ENCODE data around the gene CRYBG1.

Gene CRYBG1

DNA sequence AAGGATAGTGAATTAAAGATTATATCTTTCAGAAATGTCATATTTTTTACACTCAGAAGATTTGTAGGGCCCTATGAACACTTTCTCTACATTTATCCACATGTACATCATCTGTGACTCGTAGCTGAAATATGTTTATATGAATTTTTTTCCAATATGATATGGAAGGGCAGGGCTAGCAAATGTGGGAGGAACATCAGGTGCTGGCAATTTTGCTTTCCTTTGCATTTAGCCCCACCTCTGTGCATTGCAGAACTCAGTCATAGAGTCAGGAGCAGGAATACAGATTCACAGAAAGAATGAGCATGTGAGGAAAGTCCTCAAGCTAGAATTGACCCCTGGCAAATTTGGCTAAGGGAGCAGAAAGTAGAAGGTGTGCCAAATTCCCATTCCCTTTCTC, 129.9 kb downstream of the CRYBG1 start:
- no peaks in the 10 kb centered on the region for H3K4me1 ChIP-seq
- no peak for DNase-seq
- TF ChIP-seq, protein P1, sequence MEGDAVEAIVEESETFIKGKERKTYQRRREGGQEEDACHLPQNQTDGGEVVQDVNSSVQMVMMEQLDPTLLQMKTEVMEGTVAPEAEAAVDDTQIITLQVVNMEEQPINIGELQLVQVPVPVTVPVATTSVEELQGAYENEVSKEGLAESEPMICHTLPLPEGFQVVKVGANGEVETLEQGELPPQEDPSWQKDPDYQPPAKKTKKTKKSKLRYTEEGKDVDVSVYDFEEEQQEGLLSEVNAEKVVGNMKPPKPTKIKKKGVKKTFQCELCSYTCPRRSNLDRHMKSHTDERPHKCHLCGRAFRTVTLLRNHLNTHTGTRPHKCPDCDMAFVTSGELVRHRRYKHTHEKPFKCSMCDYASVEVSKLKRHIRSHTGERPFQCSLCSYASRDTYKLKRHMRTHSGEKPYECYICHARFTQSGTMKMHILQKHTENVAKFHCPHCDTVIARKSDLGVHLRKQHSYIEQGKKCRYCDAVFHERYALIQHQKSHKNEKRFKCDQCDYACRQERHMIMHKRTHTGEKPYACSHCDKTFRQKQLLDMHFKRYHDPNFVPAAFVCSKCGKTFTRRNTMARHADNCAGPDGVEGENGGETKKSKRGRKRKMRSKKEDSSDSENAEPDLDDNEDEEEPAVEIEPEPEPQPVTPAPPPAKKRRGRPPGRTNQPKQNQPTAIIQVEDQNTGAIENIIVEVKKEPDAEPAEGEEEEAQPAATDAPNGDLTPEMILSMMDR (IDR thresholded peaks at IDR 0.05; ENCODE audit: low read depth, low read length): no peak
- peaks cover 13% of the 10 kb centered on the region for H3K27me3 ChIP-seq
- no peaks in the 10 kb centered on the region for H3K9me3 ChIP-seq
- no peaks in the 10 kb centered on the region for H3K36me3 ChIP-seq
- no peak overlapping the region for H3K4me3 ChIP-seq (ENCODE audit: low read depth, low read length)

DNA sequence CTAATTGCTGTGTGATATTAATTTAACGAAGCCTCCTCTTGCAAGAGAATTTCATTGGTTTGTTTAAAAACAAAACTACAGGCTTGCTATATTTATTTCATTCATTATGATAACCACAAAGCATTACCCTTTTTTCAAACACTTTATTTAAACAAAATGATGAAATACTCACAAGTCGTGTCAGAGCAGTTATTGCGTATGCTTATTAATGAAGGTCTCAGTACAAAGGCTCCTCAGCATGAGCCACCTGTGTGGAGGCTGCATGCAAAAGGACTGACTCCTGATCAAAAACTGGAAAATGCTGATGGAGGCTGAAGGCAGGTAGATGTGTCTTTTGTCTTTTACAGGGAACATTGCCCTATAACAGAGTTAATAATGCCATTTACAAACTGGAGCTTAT, 130.5 kb downstream of the CRYBG1 start:
- H3K4me1 ChIP-seq: no peaks in the 10 kb centered on the region
- no peaks in the 10 kb centered on the region for H3K9me3 ChIP-seq
- peaks cover 13% of the 10 kb centered on the region for H3K27me3 ChIP-seq
- H3K4me3 ChIP-seq (ENCODE audit: low read depth, low read length): no peak overlapping the region
- DNase-seq: no peak
- TF ChIP-seq, protein P1 (IDR thresholded peaks at IDR 0.05; ENCODE audit: low read depth, low read length): no peak
- H3K36me3 ChIP-seq: no peaks in the 10 kb centered on the region

DNA sequence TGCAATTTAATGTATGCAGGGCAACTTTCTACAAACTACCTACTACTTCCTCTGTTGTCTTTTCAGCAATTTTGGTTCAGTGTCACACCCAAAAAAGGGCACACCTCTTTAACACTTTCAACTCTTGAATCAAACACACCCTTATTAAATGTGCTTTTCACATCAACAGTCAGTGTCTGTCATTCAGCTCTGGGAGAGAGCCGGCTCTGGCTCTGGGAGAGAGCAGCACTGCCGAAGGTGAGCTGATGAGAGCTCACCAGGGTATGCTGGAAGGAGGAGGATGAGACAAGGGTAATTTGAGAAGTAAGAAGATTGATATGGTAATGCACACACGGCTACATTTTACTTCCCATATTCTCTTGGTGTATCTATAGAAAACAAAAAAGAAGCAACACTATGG, 134.5 kb downstream of the CRYBG1 start:
- no peak for DNase-seq
- Histone ChIP-seq H3K9me3 (no peaks in the 10 kb centered on the region), H3K36me3 (no peaks in the 10 kb centered on the region), H3K4me3 (ENCODE audit: low read depth, low read length) (no peak overlapping the region), H3K27me3 (peaks cover 21% of the 10 kb centered on the region), H3K4me1 (no peaks in the 10 kb centered on the region)
- TF ChIP-seq, protein P1 (IDR thresholded peaks at IDR 0.05; ENCODE audit: low read depth, low read length): no peak

DNA sequence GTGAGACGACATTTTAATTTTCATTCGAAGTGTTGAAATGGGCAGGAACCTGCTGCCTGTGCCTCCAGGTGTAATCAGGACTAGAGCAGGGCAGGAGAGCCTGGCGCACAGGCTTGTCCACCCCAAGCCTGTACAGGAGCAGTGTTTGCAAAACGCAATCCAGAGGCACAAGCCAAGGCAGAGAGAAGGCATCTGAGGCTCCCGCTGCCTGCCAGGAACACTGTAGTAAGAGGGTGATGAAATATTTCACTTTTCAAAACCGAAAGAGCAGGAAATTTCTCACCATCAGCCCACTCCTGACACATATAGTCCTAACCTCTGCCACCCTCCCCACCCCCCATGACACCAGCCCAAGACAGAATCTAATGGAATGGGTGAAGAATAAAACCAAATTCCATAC, 136.3 kb downstream of the CRYBG1 start:
- no peak for DNase-seq
- Histone ChIP-seq H3K4me3 (ENCODE audit: low read depth, low read length) (no peak overlapping the region), H3K9me3 (no peaks in the 10 kb centered on the region), H3K36me3 (no peaks in the 10 kb centered on the region), H3K27me3 (peaks cover 36% of the 10 kb centered on the region), H3K4me1 (no peaks in the 10 kb centered on the region)
- TF ChIP-seq, protein P1 (IDR thresholded peaks at IDR 0.05; ENCODE audit: low read depth, low read length): no peak

DNA sequence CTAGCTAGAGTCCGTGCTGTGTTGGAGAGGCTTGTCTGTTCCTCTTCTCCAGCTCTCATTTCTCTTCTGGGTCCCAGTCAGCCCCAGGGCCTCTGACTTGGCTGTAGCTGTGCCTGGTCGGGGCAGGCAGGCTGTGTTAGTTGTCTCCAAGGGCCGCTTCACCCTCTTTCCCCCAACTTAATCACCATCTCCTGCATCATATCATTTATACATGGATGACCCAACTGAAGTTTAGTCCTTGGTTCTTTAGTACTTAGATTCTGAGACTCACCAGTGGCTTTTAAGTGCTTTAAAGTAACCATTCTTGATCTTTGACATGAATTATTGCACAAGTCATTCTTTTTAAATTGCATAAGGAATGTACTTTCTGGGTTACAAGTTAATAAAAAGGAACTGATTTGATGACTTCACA, 141.4 kb downstream of the CRYBG1 start:
- H3K4me3 ChIP-seq (ENCODE audit: low read depth, low read length): no peak overlapping the region
- H3K36me3 ChIP-seq: no peaks in the 10 kb centered on the region
- TF ChIP-seq, protein P1 (IDR thresholded peaks at IDR 0.05; ENCODE audit: low read depth, low read length): no peak
- DNase-seq: no peak
- no peaks in the 10 kb centered on the region for H3K4me1 ChIP-seq
- peaks cover 53% of the 10 kb centered on the region for H3K27me3 ChIP-seq
- no peaks in the 10 kb centered on the region for H3K9me3 ChIP-seq

DNA sequence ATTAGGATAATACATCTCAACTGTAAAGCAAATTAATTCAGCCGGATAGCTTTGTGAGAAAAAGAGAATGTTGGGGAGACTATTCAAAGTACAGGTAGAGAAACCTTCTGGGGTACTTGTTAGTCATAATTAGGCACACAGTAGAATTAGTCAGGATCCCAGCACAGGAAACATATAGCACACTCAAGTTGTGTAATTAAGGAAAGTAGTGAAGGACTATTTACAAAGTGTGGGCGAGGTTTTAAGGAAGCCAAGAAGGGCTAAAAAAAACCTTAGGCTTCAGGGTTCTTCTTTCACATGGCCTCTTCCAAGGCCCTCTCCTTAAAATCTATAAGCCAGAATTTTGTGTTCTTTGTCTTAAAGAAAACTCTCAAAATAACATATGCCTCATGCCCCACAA, 142.0 kb downstream of the CRYBG1 start:
- no peaks in the 10 kb centered on the region for H3K4me1 ChIP-seq
- no peak overlapping the region for H3K4me3 ChIP-seq (ENCODE audit: low read depth, low read length)
- no peaks in the 10 kb centered on the region for H3K36me3 ChIP-seq
- TF ChIP-seq, protein P1 (IDR thresholded peaks at IDR 0.05; ENCODE audit: low read depth, low read length): no peak
- no peak for DNase-seq
- H3K9me3 ChIP-seq: no peaks in the 10 kb centered on the region
- H3K27me3 ChIP-seq: peaks cover 57% of the 10 kb centered on the region
